Mucosa of gallbladder (tissue), 1 donor: ENCODE data around the gene CLVS2. TPM values are rescaled to one million over a fixed set of nuclear protein-coding genes. Genes with fewer than 3 reads are reported as not detected.

ENCODE experiments used
- total RNA-seq: library from RNA; stranded (reverse); gene quantifications from one replicate; pipeline ENCODE4 v1.2.1, GENCODE V29; 2021
- donor health status: DM: no; HTN: no; CAD: no.

CLVS2 gene
- total RNA-seq, 1 donor from 2014 or later, result 0.06 TPM

Other genes with a start within 250 kb of the CLVS2 start
- not detected for gene FABP7, start 216.5 kb upstream of the CLVS2 start, total RNA-seq
- 27.9 TPM for gene SMPDL3A, start 207.0 kb upstream of the CLVS2 start, total RNA-seq